COR-L47 (cell line): Measurements from ENCODE around the gene KSR1.
"Not testable (repeated sequence)": the region's sequence is repeated elsewhere in the genome, so short reads cannot be mapped to it uniquely, and the experiment has no call there.

ENCODE experiments used
- DNase-seq: peaks from one replicate; lab custom pipeline; 2025; lab: John Stamatoyannopoulos, UW

The KSR1 gene

DNA sequence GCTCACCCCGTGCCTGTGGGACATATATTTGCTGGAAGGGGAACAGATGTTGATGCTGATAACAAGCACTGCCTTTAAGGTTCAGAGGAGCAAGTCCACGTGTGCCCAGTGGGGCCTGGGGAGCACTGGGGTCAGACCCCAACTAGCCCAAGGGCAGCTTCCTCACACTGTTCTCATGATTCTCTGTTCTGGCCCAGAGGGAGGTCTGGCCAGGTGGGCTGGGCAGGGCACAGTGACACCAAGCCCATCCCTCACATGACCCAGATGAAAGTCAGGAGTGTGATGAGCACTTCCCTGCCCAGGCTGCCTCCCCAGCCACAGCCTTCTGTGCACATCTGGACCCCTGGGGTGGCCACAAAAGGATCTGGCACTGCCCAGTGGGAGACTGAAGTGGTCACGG, 29.8 kb upstream of the KSR1 start:
- DNase-seq: not testable (repeated sequence)

DNA sequence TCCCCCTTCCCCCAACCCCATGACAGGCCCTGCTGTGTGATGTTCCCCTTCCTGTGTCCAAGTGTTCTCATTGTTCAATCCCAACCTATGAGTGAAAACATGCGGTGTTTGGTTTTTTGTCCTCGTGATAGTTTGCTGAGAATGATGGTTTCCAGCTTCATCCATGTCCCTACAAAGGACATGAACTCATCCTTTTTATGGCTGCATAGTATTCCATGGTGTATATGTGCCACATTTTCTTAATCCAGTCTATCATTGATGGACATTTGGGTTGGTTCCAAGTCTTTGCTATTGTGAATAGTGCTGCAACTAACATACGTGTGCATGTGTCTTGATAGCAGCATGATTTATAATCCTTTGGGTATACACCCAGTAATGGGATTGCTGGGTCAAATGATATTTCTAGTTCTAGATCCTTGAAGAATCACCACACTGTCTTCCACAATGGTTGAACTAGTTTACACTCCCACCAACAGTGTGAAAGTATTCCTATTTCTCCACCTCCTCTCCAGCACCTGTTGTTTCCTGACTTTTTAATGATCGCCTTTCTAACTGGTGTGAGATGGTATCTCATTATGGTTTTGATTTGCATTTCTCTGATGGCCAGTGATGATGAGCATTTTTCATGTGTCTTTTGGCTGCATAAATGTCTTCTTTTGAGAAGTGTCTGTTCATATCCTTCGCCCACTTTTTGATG, 28.9 kb upstream of the KSR1 start:
- DNase-seq: not testable (repeated sequence)

DNA sequence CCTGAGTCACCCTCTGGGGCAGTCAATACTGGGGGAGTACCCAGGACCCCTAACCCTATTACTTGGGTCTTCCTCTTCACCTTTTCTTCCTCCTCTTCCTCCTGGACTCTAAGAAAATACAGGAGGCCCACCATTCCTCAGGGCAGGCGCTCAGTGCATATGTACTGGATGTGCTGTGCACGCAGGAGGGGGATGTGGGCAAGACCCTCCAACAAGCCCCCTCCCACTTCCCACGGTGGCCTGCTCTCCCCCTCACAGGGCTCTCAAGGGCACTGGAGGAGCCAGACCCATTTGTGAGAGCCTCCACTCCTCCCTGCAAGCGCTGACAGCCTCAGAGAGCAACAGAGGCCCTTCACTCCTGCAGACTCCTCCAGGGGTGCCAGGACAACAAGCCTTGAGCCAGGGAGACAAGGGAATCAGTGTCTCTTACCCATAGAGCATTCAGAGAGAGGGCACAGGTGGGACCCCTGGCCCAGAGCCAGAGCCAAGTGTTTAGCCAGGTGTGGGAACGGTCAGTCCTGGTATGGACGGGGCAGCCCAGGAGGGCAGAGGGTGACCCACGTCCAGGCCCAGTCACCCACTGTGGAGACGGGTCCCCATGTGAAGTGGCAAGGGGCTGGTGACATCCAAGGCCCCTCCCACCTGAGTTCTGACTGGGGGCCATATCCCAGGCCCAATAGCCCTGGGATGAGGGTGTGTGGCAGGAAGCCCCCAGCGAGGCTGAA, 27.3 kb upstream of the KSR1 start:
- DNase-seq: no peak

DNA sequence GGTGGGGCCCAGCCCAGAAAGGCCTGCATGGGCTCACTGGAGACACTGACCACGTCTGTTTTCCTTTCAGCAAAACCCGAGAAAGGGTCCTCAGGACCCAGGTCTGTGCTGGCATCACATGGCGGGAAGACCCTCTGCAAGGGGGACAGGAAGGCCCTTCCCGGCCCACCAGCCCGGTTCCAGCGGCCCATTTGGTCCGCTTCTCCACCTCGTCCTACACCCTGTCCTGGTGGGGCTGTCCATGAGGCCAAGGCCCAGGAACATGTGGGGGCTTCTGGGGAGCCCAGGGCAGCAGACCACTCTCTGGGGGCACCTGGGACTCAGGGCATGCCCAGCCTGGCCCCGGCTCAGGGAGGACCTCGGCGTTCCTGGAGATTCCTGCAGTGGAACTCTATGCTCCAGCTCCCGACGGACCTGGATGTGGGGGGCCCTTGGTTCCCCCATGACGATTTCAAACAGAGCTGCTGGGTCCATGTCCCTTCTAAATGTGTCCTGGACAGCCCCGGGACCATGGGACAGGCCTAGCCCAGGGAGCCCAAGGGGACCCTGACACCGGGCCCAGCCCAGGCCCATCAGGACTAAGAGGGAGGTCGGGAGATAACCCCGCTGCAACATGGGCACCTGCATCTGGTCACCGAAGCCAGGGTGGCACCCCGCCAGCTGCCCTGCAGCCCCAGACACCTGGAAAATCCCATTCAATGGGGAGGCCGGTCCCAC, 26.4 kb upstream of the KSR1 start:
- DNase-seq: no peak

DNA sequence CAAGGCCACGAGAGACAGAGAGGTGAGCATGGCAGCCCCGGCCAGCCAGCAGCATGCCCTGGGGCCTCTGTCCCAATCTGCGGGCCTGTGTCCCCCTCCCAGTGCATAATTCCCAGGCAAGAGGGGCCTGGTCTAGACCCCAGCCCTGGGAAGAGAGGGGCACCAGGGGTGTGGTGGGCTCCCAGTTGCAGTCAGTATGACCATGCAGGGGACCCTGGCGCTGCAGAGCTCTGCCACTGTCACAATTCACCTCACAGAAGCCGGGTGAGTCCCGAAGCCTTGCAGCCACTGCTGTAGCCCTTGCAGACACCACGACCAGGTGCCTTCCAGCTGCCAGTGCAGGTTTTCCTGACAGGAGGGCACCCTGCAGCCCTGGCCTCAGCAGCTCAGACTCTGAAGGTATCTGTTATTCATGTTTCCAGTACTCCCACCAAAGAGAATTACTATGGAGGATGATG, 25.8 kb upstream of the KSR1 start:
- DNase-seq: no peak

DNA sequence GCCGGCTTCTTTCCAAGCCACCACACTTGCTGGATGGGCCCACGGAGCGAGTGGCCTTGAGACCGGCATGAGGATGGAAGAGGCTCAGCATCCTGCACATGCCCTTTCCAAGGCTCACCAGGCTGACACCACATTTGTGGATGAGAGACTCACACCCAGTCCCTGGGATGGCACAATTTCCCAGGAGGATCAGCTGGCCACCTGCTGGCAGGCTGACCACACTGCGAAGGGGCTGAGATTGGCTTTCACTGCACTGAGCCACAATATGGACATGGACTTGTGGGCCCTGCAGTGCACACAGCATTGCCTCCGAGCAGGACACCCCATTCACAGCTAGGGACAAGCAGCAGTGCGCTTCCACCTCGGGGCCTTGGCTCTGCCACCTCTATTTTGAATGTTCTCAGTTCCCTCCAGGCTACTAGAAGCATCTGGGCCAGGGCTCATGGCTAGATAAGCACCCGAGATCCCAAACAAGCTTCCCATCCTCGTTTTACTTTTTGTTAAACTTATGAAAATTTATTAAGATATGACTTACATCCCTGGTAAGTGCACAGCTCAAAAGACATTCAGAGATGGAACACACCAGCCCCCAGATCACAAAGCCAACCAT, 25.3 kb upstream of the KSR1 start:
- DNase-seq: peak; percentile 13

DNA sequence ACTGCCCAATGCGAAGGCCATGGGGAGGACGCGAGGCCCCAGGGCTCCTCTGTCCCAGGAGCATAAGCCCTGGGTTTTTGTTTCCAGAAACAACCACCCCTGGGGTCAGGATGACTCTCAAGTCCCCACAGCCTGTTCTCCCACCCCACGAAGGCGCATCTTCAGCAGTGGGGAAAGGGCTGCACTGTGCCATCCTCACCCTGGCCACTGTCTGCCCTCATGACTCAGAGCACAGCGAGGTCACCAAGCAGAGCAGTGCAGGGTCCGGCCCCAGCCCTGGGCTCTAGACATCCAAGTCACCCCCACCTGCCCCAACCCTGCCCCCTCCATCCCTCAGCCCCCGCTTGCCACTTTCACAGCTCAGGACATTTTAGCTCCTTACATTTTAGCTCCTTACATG, 22.7 kb upstream of the KSR1 start:
- DNase-seq: no peak

DNA sequence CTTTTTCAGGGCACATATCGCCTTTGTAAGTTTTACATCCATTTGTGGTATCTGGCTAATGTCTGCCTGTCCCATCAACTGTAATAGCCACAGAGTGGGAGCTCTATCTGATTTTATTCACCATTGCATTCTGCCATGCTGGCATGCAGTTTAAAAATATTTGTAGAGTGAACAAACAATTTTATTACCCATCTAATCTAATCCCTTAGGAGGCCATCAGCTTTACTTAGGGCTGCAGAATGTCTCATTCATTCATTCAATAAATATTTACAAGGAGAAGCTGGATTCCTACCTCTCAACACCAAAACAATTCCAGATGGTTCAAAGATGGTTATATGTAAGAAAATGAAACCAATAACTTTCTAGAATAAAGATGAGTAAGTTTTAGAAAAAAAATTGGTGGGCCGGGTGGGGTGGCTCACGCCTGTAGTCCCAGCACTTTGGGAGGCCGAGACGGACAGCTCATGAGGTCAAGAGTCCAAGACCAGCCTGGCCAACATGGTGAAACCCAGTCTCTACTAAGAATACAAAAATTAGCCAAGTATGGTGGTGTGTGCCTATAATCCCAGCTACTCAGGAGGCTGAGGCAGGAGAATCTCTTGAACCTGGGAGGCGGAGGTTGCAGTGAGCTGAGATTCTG, 20.7 kb upstream of the KSR1 start:
- DNase-seq: not testable (repeated sequence)

DNA sequence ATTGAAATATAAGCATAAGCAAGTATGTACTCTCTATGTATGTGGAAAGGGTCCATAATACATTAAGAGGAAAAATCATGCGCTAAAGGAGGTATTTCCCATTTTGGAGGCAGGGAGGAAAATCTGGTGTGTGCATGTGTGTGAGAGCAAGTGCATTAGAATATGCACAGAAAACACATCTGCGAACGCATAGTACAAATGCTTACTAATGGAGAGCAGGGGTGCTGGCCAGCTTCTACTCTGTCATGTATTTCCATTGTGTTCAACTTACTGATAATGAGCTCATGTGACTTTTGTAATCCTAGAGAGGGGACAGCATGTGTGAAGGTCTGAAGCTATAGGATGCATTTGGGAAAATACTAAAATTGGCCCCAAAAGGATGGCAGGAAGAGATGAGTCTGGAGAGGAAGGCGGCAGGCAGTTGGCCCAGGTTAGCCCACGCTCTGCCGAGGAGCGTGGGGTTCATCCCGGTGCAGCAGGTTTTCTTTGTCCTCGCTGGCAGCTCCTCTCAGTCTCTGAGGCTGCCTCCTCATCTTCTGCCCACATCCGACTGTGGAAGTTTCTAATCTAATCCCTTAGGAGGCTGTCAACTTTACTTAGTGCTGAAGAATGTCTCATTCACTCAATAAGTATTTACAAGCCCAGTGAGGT, 17.8 kb upstream of the KSR1 start:
- no peak for DNase-seq

DNA sequence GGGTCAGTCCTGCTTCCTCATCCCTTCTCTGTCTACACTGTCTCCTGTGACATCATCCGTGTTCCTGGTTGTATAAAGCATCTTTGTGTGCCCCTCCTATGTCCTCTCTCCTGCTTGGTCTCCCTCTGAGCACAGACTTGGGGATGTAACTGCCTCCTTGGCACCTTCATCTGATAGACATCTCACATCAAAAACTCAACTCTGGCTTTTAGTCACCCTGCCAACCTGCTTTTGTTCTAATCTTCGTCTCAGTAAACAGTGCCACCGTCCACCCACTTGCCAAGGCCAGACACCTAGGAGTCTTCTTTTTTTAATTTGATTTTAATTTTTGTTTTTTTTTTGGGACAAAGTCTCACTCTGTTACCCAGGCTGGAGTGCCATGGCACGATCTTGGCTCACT, 16.9 kb upstream of the KSR1 start:
- no peak for DNase-seq

DNA sequence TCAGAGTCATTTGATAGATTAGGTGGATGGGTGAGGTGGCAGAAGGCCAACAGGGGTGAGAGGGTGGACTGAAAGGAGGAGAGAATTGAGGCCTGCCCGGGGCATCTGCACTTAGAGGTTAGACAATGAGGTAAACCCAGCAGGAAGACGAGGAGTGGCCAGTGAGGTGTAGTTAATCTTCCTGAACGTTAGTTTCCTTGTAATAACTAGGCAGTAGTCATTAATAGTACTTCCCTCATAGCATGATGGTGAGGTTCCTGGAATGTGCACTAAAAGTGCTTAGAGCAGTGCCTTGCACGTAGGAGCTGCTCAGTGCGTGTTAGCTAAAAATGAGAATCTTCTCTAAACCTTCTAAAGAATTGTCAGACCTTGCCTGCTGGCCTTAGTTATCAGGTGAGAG, 13.5 kb upstream of the KSR1 start:
- DNase-seq: no peak

DNA sequence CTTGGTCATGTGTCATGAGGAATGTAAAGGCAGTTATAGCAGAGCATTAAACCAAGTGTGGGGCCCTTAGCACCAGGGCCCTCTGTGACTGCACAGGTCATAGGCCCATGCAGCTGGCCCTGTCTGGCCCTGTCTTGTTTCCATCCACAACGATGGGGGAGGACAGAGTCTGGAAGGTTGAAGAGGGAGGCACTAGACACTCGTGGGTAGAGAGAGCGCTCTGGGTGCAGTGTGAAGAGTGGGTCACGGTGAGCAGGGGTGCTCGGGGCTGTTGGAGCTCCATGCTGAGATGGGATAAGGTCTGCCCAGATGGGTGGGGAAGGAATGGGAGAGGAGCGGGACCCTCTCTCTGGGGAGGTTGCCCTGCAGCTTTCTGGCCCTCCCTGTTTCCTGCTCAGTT, 12.8 kb upstream of the KSR1 start:
- DNase-seq: no peak

DNA sequence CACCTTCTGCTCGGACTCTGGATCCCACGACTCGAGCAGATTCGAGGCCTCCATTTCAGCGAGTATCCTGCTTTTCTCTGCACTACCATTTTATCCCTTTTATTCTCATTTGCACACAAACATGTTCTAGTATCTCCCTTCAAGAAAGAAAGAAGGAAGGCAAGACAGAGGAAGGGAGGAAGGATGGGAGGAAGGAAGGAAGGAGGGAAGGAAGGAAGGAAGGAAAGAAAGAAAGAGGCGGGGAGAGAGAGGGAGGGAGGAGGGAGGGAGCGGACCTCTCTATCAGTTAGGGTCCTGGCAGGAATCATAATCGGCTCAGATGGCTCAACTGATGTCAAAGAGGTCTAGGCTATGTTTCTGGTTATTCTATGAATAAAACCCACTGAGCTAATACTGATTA, 10.3 kb upstream of the KSR1 start:
- DNase-seq: no peak

DNA sequence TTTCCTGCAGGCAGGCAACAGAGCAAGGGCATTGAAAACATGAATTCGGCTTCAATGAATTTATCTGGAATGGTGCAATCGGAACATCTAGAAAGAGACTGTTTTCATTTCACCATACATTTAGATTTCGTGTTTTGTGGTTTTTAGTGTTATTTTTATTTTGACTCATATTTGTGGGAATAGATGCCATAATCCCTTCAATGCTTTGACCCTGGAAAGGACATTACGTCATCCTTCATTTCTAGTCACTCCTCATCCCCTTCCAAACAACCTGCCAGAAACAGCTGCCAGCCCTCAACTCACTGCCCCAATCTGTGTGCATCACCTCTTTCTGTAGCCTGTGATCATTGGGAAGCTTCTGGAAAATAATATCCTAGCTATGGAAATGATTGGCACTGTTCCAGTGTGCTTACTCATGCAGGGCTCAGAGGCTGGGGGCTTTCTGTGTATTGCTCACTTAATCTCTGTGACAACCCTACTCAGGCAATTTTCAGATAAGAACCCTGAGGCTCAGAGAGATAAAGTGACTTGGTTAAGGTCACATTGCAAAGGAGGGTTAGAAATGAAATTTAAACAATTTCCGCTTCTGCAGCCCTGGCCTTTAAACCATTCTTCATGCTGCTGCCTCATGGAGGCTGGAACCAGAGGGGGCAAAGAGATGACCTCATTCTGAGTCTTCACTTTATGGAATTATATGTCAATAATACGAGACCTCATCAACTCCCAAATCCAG, 9.5 kb upstream of the KSR1 start:
- no peak for DNase-seq

DNA sequence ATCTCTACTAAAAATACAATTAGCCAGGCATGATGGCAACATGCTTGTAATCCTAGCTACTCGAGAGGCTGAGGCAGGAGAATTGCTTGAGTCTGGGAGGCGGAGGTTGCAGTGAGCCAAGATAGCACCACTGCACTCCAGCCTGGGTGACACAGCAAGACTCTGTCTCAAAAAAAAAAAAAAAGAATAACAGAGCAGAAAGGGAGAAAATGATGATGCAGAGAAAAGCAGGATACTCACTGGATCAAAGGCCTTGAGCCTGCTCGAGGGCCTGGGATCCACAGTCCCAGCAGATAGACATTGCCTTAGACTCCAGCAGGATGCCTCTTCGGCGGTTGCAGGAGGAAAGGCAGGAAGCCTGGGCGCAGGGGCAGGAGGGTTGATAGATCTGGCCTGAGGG, 7.7 kb upstream of the KSR1 start:
- DNase-seq: not testable (repeated sequence)

DNA sequence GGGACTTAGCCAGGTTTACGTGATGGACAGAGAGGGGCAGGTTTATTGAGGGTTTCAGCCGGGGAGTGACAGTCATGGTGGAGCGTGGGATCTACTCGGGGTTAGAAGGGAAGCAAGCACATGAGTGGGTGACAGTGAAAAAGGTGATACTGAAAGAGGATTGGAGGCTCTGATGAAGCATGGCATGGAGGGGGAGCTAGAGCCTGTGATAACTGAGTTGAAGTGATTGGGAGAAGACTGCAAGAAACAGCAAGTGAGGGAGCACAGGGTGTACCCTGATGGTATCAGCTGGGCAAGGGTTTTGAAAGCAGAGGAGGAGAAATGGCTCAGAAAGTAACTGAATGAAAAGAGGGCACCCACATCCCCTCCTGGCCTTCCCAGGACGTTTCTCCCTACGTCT, 6.7 kb upstream of the KSR1 start:
- no peak for DNase-seq

DNA sequence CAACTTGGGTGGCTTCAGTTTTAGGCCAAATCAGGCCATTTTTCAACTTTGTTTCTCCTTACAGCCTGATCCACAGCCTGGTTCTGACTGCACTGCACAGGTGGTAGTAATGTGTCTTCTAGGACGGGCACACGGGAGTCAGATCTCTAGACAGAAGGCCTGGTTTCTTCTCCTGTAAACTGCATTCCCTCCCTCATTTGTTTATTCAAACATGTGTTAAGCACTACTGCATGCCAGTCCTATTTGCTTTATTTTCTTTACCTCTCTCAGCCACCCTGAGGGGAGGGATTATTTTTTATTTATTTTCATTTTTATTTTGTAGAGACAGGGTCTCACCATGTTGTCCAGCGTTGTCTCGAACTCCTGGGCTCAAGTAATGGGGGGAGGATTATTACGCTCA, 6.3 kb upstream of the KSR1 start:
- DNase-seq: no peak

DNA sequence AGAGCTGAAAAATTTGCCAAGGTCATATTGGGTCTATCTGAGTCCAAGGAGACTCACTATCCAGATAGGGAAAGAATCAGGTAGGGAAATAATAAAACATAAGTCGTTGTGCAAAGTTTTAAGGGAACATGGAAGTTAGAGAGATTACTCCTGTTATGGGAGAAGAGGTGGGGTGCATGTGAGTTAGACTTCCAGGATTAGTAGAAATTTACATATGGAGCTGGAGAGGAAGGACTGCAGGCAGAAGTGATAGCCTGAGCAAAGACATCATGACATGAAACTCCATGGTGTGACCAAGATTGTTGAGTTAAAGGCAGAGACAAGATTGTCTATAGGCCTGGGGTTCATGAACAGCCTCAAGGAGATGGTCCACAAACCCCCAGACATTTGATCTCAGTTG, 5.8 kb upstream of the KSR1 start:
- DNase-seq: no peak

DNA sequence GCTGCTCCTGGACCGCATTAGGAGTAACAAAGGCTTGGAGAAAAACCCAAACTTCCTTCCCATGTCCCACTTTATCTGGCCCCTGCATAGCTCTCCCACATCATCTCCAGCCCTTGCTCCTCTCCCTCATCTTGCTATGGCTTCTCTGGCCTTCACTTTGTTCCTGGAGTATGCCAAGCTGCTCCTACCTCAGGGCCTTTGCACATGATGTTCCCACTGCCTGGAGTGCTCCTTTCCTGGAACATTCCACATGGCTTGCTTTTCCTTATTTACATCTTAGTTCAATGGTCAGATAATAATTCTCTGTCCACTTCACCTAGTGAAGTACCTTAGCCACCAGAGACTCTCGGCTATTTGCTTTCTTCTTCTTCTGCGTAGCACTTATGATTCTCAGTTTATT, 4.3 kb upstream of the KSR1 start:
- DNase-seq: no peak

DNA sequence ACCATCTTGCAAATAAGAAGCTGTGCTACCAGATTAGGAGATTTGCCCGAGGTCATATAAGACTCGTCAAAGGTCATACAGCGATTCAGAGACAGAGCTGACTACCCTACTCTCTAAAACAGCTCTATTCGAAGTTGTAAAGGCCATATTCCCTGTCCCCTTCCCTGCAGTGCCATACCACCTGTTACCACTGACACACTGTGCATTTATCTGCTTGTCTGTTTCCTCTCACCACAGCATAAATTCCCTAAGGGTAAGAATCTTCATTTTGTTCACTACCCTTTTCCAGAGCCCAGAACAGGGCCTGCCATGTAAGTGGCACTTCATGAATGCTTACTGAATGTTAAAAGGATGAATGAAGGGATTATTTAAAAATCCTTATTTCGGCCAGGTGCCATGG, 3.4 kb upstream of the KSR1 start:
- no peak for DNase-seq

DNA sequence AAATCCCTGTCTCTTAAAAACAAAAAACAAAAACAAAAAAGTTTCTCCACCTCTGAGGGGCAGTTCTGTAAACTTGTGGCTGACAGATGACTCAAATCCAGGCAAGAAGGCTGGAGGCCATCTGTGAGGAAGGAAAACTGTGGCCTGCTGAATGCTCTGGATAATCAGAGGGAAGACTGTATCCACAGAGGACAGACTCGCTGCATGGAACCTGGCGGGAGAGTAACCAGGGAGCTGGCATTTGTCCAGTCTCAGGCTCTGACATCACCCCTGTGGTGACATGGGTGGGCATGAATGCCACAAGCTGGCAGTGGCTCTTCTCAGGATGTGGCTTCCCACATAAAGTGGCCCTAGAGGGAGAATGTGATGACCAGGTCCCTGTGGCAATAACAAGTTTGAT, 2.8 kb upstream of the KSR1 start:
- no peak for DNase-seq
